SK-N-SH treated with all-trans-retinoic acid at 6 μM for 48 hours (cell line): ENCODE measurements around the gene B3GAT3.

ENCODE experiments used
- ARNTL ChIP-seq: fragments of 450-650 bp; formaldehyde crosslinking; IDR thresholded peaks from 2 replicates; pipeline ENCODE4 v1.5.0; 2020; ENCODE audit warnings: low read depth, mild to moderate bottlenecking, moderate library complexity, borderline replicate concordance
- BACH2 ChIP-seq: fragments of 250-450 bp; sonication (Bioruptor Pico); IDR thresholded peaks from 2 replicates; pipeline ENCODE4 v1.9.0; 2021; ENCODE audit warnings: mild to moderate bottlenecking, borderline replicate concordance
- ESRRG ChIP-seq: fragments of 250-450 bp; sonication (Bioruptor Pico); IDR thresholded peaks from 2 replicates; pipeline ENCODE4 v1.6.1; 2021; ENCODE audit warnings: mild to moderate bottlenecking
- OSR1 ChIP-seq: fragments of 250-450 bp; sonication (Bioruptor Pico); IDR thresholded peaks from 2 replicates; pipeline ENCODE4 v1.8.0; 2022; ENCODE audit warnings: moderate library complexity, mild to moderate bottlenecking, inconsistent platforms
- TOX ChIP-seq: fragments of 250-450 bp; sonication (Bioruptor Pico); IDR thresholded peaks from 2 replicates; pipeline ENCODE4 v1.8.0; 2021; ENCODE audit warnings: mild to moderate bottlenecking, moderate library complexity, borderline replicate concordance
- ZFP3 ChIP-seq: fragments of 250-450 bp; sonication (Bioruptor Pico); IDR thresholded peaks from 2 replicates; pipeline ENCODE4 v1.5.0; 2020; ENCODE audit warnings: mild to moderate bottlenecking, moderate library complexity
- ZFP30 ChIP-seq: fragments of 450-650 bp; formaldehyde crosslinking; IDR thresholded peaks from 2 replicates; pipeline ENCODE4 v1.5.0; 2022; ENCODE audit warnings: mild to moderate bottlenecking, moderate library complexity
- TF ChIP-seq, protein P1 (sequence below): fragments of 250-450 bp; sonication (Bioruptor Pico); IDR thresholded peaks from 2 replicates; pipeline ENCODE4 v1.8.0; 2021; ENCODE audit warnings: low read depth, mild to moderate bottlenecking, moderate library complexity, borderline replicate concordance
- TF ChIP-seq, protein P2 (sequence below): fragments of 250-450 bp; sonication (Bioruptor Pico); IDR thresholded peaks from 2 replicates; pipeline ENCODE4 v1.8.0; 2020; ENCODE audit warnings: mild to moderate bottlenecking, moderate library complexity, borderline replicate concordance

DNA sequence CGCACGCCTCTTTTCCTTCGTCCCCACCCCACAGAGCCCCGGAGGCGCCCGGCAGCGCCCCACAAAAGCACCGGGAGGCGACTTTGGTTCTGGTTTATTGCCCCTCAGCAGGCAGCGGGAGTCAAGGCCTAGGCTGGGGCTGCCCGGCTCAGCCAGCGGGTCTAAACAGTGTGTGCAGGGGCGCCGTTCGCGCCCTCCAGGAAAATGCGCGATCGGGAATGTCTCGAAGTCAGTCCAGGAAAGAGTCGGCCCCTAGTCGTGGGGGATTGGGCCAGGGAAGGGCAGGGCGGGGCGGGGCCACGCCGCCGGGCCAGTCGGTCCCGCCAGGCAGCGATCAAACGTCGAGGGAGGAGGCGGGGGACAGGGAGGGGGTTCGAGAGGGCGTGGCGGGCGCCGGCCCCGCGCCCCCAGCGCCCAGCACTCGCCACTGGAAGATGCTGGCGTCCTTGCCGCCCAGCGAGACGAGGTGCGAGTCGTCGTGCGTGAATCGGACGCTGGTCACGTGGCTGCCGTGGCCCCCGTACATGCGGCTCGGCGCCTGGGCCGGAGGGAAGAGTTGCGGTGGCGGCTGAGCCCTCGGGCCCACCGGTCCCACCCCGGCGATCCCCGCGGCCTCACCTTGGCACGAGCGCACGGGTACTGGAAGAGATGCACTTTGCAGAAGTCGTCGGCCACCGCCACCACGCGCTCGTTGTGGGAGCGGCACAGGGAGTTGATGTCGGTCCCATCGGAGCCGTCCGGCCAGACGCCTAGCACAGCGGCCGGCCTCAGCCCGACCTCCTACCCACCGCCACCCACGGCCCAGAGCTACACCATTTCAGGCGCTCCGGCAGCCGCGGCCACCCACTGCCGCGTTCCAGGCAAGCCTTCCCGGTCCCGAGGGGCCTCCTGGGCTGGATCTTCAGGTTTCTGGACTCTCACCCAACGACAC, 19.4 kb downstream of the B3GAT3 start:
- TF ChIP-seq ZFP3 (CRISPR knock-in tag) (no peak), ARNTL (no peak), OSR1 (CRISPR knock-in tag) (no peak), TOX (CRISPR knock-in tag) (no peak), ZFP30 (CRISPR knock-in tag) (no peak), ESRRG (CRISPR knock-in tag) (no peak), BACH2 (CRISPR knock-in tag) (no peak)
- TF ChIP-seq, protein P1, sequence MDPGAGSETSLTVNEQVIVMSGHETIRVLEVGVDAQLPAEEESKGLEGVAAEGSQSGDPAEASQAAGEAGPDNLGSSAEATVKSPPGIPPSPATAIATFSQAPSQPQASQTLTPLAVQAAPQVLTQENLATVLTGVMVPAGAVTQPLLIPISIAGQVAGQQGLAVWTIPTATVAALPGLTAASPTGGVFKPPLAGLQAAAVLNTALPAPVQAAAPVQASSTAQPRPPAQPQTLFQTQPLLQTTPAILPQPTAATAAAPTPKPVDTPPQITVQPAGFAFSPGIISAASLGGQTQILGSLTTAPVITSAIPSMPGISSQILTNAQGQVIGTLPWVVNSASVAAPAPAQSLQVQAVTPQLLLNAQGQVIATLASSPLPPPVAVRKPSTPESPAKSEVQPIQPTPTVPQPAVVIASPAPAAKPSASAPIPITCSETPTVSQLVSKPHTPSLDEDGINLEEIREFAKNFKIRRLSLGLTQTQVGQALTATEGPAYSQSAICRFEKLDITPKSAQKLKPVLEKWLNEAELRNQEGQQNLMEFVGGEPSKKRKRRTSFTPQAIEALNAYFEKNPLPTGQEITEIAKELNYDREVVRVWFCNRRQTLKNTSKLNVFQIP: no peak
- TF ChIP-seq, protein P2, sequence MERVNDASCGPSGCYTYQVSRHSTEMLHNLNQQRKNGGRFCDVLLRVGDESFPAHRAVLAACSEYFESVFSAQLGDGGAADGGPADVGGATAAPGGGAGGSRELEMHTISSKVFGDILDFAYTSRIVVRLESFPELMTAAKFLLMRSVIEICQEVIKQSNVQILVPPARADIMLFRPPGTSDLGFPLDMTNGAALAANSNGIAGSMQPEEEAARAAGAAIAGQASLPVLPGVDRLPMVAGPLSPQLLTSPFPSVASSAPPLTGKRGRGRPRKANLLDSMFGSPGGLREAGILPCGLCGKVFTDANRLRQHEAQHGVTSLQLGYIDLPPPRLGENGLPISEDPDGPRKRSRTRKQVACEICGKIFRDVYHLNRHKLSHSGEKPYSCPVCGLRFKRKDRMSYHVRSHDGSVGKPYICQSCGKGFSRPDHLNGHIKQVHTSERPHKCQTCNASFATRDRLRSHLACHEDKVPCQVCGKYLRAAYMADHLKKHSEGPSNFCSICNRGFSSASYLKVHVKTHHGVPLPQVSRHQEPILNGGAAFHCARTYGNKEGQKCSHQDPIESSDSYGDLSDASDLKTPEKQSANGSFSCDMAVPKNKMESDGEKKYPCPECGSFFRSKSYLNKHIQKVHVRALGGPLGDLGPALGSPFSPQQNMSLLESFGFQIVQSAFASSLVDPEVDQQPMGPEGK (CRISPR knock-in tag): no peak
